ENCODE results near the gene PDSS2.

DNA sequence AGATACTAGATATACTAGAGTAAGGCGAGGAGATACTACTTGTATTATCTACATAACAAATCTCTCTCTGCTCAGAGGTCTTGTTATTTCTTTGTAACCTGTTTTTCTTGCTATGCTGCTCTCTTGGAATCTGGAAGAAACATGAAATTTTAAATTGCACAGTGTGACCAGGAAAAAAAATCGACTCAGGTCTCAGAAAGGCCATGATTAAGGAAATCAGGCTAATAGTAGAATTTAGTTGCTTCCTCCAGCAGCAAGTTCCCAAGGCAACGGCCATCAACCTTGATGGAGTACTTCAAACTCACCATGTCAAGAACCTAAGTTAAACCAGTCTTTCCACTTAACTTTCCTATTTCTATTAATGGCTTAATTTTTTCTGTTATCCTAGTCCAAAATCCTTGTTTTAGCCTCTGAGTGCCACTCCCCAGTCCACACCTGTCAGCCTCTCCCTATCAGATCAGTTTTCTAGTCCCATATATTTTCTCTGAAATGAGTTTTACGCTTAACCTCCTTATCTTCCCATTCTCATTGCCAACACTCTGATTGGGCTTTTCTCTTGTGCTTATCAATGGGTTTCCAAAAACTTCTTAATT, 256.4 kb downstream of the PDSS2 start:
- TF ChIP-seq, protein P1, sequence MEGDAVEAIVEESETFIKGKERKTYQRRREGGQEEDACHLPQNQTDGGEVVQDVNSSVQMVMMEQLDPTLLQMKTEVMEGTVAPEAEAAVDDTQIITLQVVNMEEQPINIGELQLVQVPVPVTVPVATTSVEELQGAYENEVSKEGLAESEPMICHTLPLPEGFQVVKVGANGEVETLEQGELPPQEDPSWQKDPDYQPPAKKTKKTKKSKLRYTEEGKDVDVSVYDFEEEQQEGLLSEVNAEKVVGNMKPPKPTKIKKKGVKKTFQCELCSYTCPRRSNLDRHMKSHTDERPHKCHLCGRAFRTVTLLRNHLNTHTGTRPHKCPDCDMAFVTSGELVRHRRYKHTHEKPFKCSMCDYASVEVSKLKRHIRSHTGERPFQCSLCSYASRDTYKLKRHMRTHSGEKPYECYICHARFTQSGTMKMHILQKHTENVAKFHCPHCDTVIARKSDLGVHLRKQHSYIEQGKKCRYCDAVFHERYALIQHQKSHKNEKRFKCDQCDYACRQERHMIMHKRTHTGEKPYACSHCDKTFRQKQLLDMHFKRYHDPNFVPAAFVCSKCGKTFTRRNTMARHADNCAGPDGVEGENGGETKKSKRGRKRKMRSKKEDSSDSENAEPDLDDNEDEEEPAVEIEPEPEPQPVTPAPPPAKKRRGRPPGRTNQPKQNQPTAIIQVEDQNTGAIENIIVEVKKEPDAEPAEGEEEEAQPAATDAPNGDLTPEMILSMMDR (IDR thresholded peaks at IDR 0.05) = no peak
- TF ChIP-seq POLR2AphosphoS5 (IDR thresholded peaks at IDR 0.05; ENCODE audit: low read depth, low read length) (no peak), SIN3A (IDR thresholded peaks at IDR 0.05; ENCODE audit: borderline replicate concordance, insufficient read depth, low read depth, low read length) (no peak), TCF7L2 (IDR thresholded peaks at IDR 0.05; ENCODE audit: low read depth, low read length) (no peak)
- TF ChIP-seq, protein P2, sequence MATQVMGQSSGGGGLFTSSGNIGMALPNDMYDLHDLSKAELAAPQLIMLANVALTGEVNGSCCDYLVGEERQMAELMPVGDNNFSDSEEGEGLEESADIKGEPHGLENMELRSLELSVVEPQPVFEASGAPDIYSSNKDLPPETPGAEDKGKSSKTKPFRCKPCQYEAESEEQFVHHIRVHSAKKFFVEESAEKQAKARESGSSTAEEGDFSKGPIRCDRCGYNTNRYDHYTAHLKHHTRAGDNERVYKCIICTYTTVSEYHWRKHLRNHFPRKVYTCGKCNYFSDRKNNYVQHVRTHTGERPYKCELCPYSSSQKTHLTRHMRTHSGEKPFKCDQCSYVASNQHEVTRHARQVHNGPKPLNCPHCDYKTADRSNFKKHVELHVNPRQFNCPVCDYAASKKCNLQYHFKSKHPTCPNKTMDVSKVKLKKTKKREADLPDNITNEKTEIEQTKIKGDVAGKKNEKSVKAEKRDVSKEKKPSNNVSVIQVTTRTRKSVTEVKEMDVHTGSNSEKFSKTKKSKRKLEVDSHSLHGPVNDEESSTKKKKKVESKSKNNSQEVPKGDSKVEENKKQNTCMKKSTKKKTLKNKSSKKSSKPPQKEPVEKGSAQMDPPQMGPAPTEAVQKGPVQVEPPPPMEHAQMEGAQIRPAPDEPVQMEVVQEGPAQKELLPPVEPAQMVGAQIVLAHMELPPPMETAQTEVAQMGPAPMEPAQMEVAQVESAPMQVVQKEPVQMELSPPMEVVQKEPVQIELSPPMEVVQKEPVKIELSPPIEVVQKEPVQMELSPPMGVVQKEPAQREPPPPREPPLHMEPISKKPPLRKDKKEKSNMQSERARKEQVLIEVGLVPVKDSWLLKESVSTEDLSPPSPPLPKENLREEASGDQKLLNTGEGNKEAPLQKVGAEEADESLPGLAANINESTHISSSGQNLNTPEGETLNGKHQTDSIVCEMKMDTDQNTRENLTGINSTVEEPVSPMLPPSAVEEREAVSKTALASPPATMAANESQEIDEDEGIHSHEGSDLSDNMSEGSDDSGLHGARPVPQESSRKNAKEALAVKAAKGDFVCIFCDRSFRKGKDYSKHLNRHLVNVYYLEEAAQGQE (IDR thresholded peaks at IDR 0.05; ENCODE audit: insufficient read depth in 1 of 2, low read depth in 2 of 2, low read length in 1 of 2) = no peak

Data from Panc1 (cell line).